MM.1S (cell line): ENCODE measurements around the gene INS.
"Not testable (repeated sequence)": the region's sequence is repeated elsewhere in the genome, so short reads cannot be mapped to it uniquely, and the experiment has no call there.

Experiments used
- DNase-seq: peaks from one replicate; pipeline ENCODE4 v3.0.0-alpha.2; 2015
- H2AFZ ChIP-seq: fragments of 300-600 bp; sonication (generic); 2 replicates; pipeline ENCODE4 v1.6.0; 2016; ENCODE audit warnings: antibody characterized with exemption, low read length
- H3F3A ChIP-seq: fragments of 300-600 bp; sonication (generic); 2 replicates; pipeline ENCODE4 v1.6.1; 2016; ENCODE audit warnings: mild to moderate bottlenecking, antibody characterized with exemption, low read length, moderate library complexity, mixed read lengths; ENCODE audit not compliant: insufficient read depth
- H3K27ac ChIP-seq: fragments of 300-600 bp; sonication (generic); 2 replicates; pipeline ENCODE4 v1.5.1; 2016; ENCODE audit warnings: mild to moderate bottlenecking, low read length
- H3K27me3 ChIP-seq: fragments of 300-600 bp; sonication (generic); replicated peaks from 2 replicates; pipeline ENCODE4 v1.6.0; 2016; ENCODE audit warnings: low read length; ENCODE audit not compliant: insufficient read depth
- H3K36me3 ChIP-seq: fragments of 300-600 bp; sonication (generic); replicated peaks from 2 replicates; pipeline ENCODE4 v1.6.1; 2016; ENCODE audit warnings: mild to moderate bottlenecking, low read length, mixed read lengths; ENCODE audit not compliant: insufficient read depth
- H3K4me1 ChIP-seq: fragments of 300-600 bp; sonication (generic); 2 replicates; pipeline ENCODE4 v1.6.1; 2016; ENCODE audit warnings: low read length, mixed read lengths
- H3K4me2 ChIP-seq: fragments of 300-600 bp; sonication (generic); 2 replicates; pipeline ENCODE4 v1.6.0; 2016; ENCODE audit warnings: low read depth, low read length
- H3K4me3 ChIP-seq: fragments of 300-600 bp; sonication (generic); 2 replicates; pipeline ENCODE4 v1.5.1; 2016; ENCODE audit warnings: low read length, mixed read lengths
- H3K79me2 ChIP-seq: fragments of 300-600 bp; sonication (generic); 2 replicates; pipeline ENCODE4 v1.6.1; 2016; ENCODE audit warnings: mixed run types, low read length, mixed read lengths
- H3K9ac ChIP-seq: fragments of 300-600 bp; sonication (generic); 2 replicates; pipeline ENCODE4 v1.6.1; 2016; ENCODE audit warnings: low read length, mixed read lengths
- H3K9me2 ChIP-seq: fragments of 300-600 bp; sonication (generic); replicated peaks from 2 replicates; pipeline ENCODE4 v1.6.1; 2016; ENCODE audit warnings: mild to moderate bottlenecking, low read length, mixed read lengths; ENCODE audit not compliant: insufficient read depth
- H3K9me3 ChIP-seq: fragments of 300-600 bp; sonication (generic); replicated peaks from 2 replicates; pipeline ENCODE4 v1.6.1; 2016; ENCODE audit warnings: mild to moderate bottlenecking, low read length, mixed read lengths; ENCODE audit not compliant: insufficient read depth
- H4K20me1 ChIP-seq: fragments of 300-600 bp; sonication (generic); 2 replicates; pipeline ENCODE4 v1.6.1; 2016; ENCODE audit warnings: mild to moderate bottlenecking, low read length, moderate library complexity, mixed read lengths; ENCODE audit not compliant: insufficient read depth
- CTCF ChIP-seq: fragments of 300-600 bp; sonication (generic); IDR thresholded peaks from 2 replicates; pipeline ENCODE4 v1.5.1; 2016; ENCODE audit warnings: antibody characterized with exemption, low read length, mixed read lengths
- EZH2 ChIP-seq: fragments of 300-600 bp; sonication (generic); optimal IDR thresholded peaks from 2 replicates; pipeline ENCODE3; 2017; ENCODE audit warnings: low read depth, mild to moderate bottlenecking, antibody characterized with exemption, low read length, mixed read lengths
- EZH2phosphoT487 ChIP-seq: fragments of 300-600 bp; sonication (generic); IDR thresholded peaks from 2 replicates; pipeline ENCODE4 v1.6.1; 2018; ENCODE audit warnings: antibody characterized with exemption, low read length

The INS gene

GRCh38 chr11:2128130-2128510 is 32.9 kb downstream of the INS start:
- Histone ChIP-seq H3K9me2 (no peaks in the 10 kb centered on the region), H3K27ac (no peak overlapping the region), H2AFZ (no peak overlapping the region), H3F3A (no peaks in the 10 kb centered on the region), H3K79me2 (no peaks in the 10 kb centered on the region), H3K36me3 (no peaks in the 10 kb centered on the region), H3K27me3 (peaks cover 48% of the 10 kb centered on the region), H3K4me2 (no peak overlapping the region), H4K20me1 (no peaks in the 10 kb centered on the region), H3K4me1 (no peaks in the 10 kb centered on the region), H3K9me3 (no peaks in the 10 kb centered on the region), H3K4me3 (no peak overlapping the region), H3K9ac (no peak overlapping the region)
- TF ChIP-seq EZH2 = no peak
- no peak for TF ChIP-seq EZH2phosphoT487
- no peak for TF ChIP-seq CTCF
- no peak for DNase-seq

GRCh38 chr11:2127482-2128129 is 33.4 kb downstream of the INS start:
- Histone ChIP-seq H3K4me2 (no peak overlapping the region), H2AFZ (no peak overlapping the region), H3K4me3 (no peak overlapping the region), H3K9ac (no peak overlapping the region), H4K20me1 (no peaks in the 10 kb centered on the region), H3K9me3 (no peaks in the 10 kb centered on the region), H3K27me3 (peaks cover 43% of the 10 kb centered on the region), H3K79me2 (no peaks in the 10 kb centered on the region), H3F3A (no peaks in the 10 kb centered on the region), H3K27ac (no peak overlapping the region), H3K9me2 (no peaks in the 10 kb centered on the region), H3K36me3 (no peaks in the 10 kb centered on the region), H3K4me1 (0 out of 2 replicates have a peak, but pooled peaks cover 2% of the 10 kb centered on the region)
- DNase-seq = no peak
- TF ChIP-seq EZH2phosphoT487 (no peak), CTCF (no peak), EZH2 (no peak)

- 0 out of 2 replicates have a peak, but pooled peaks cover 4% of the 10 kb centered on the region for H3K4me1 ChIP-seq
- H3K9me3 ChIP-seq = no peaks in the 10 kb centered on the region
- no peak for DNase-seq
- H3K27me3 ChIP-seq = peaks cover 43% of the 10 kb centered on the region
- H2AFZ ChIP-seq = no peak overlapping the region
- no peaks in the 10 kb centered on the region for H3F3A ChIP-seq
- H3K9ac ChIP-seq = no peak overlapping the region
- H3K27ac ChIP-seq = no peak overlapping the region
- H3K4me2 ChIP-seq = no peak overlapping the region
- H4K20me1 ChIP-seq = no peaks in the 10 kb centered on the region
- H3K79me2 ChIP-seq = no peaks in the 10 kb centered on the region
- no peaks in the 10 kb centered on the region for H3K9me2 ChIP-seq
- H3K36me3 ChIP-seq = no peaks in the 10 kb centered on the region
- TF ChIP-seq CTCF = no peak
- TF ChIP-seq EZH2 = no peak
- no peak for TF ChIP-seq EZH2phosphoT487
- H3K4me3 ChIP-seq = no peak overlapping the region
Measured at GRCh38 chr11:2126520-2127085, 34.4 kb downstream of the INS start.

- H4K20me1 ChIP-seq, H3F3A ChIP-seq, H3K9me2 ChIP-seq, H3K4me2 ChIP-seq, H3K4me3 ChIP-seq, H3K79me2 ChIP-seq, H2AFZ ChIP-seq, H3K9me3 ChIP-seq, DNase-seq, H3K4me1 ChIP-seq, H3K9ac ChIP-seq, H3K36me3 ChIP-seq, H3K27ac ChIP-seq: not testable (repeated sequence)
- H3K27me3 ChIP-seq = peaks cover 44% of the 10 kb centered on the region
Measured at GRCh38 chr11:2124736-2125484, 36.1 kb downstream of the INS start.
